Kasumi-1 (cell line): Measurements from ENCODE around the gene ZCCHC2.

Source experiments
- DNase-seq, 2 experiments: peaks; one replicate each; lab custom pipeline; 2025; lab: John Stamatoyannopoulos, UW

The ZCCHC2 gene

GRCh38 chr18:62522504-62523254 lies at the start of gene ZCCHC2:
Gene ZCCHC2, plus strand, starts transcription at chr18:62523025. Its CDS starts 400 bp downstream, at chr18:62523425.
- peak; percentile 93 to 94 for DNase-seq

- DNase-seq: no peak
Measured at GRCh38 chr18:62479574-62479973, 43.3 kb upstream of the ZCCHC2 start.

- DNase-seq: no peak
Measured at GRCh38 chr18:62480927-62481326, 41.9 kb upstream of the ZCCHC2 start.

GRCh38 chr18:62484941-62485340 lies 37.9 kb upstream of the ZCCHC2 start:
- no peak for DNase-seq

- no peak for DNase-seq
Measured at GRCh38 chr18:62485684-62486083, 37.1 kb upstream of the ZCCHC2 start.

GRCh38 chr18:62486290-62486964 lies 36.4 kb upstream of the ZCCHC2 start:
- no peak for DNase-seq

- no peak for DNase-seq
Measured at GRCh38 chr18:62487161-62487560, 35.7 kb upstream of the ZCCHC2 start.

GRCh38 chr18:62490967-62491695 lies 31.7 kb upstream of the ZCCHC2 start:
- DNase-seq: no peak

GRCh38 chr18:62493033-62493862 lies 29.6 kb upstream of the ZCCHC2 start:
- no peak for DNase-seq

GRCh38 chr18:62494764-62495163 lies 28.1 kb upstream of the ZCCHC2 start:
- DNase-seq: no peak

- DNase-seq: no peak
Measured at GRCh38 chr18:62496262-62496661, 26.6 kb upstream of the ZCCHC2 start.

GRCh38 chr18:62497190-62497772 lies 25.5 kb upstream of the ZCCHC2 start:
- DNase-seq: no peak

- DNase-seq: no peak
Measured at GRCh38 chr18:62498616-62499262, 24.1 kb upstream of the ZCCHC2 start.

GRCh38 chr18:62499263-62499650 lies 23.6 kb upstream of the ZCCHC2 start:
- DNase-seq: peak; percentile 51 to 58

GRCh38 chr18:62500174-62500573 lies 22.7 kb upstream of the ZCCHC2 start:
- no peak for DNase-seq

GRCh38 chr18:62500966-62501591 lies 21.7 kb upstream of the ZCCHC2 start:
- no peak for DNase-seq

GRCh38 chr18:62505669-62506494 lies 16.9 kb upstream of the ZCCHC2 start:
- DNase-seq: peak; percentile 30 to 50

- DNase-seq: no peak
Measured at GRCh38 chr18:62506495-62507143, 16.2 kb upstream of the ZCCHC2 start.

GRCh38 chr18:62509779-62510178 lies 13.0 kb upstream of the ZCCHC2 start:
- DNase-seq: no peak
